GM21529 (cell line): ENCODE results near the gene FH.

Experiments used
- ATAC-seq: cut with Tn5 transposase; IDR thresholded peaks from one replicate; pipeline ENCODE4 v1.9.1; 2021; ENCODE audit not compliant: unreplicated experiment

FH gene

DNA sequence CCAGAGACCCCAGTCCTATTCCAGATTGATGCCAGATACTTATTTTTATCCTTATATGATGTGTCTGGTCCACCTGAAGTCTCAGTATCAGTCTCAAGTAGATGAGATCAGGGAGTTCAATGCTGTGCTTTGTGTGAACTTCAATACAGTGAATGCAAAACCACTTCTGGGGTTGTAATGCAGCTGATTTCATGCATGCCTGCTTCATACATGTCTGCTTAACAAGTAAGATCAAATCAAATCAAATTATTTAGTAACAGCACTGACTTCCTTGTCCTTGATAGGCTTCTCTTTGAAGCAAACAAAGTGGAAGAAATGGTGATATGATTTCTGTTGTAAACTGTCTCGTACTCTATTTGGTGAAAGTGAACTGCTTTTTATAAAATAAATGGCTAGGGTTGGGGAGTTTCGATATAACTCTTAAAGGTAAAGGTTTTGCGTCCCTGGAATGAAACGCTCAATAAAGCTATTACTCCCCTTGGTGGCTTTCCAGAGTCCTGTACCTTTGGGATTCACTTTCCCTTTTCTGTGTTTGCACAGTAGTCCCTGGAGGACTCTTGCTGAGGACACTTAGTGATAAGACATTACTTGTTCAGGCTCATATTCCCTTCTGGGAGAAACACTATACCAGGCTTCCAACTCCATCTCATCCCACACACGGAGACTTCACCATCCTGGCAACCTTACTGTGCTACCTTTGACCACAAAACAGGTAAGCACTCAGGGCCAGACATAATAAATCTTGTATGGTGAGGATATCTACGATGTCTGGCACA lies 59.3 kb downstream of the FH start:
- ATAC-seq = no peak

DNA sequence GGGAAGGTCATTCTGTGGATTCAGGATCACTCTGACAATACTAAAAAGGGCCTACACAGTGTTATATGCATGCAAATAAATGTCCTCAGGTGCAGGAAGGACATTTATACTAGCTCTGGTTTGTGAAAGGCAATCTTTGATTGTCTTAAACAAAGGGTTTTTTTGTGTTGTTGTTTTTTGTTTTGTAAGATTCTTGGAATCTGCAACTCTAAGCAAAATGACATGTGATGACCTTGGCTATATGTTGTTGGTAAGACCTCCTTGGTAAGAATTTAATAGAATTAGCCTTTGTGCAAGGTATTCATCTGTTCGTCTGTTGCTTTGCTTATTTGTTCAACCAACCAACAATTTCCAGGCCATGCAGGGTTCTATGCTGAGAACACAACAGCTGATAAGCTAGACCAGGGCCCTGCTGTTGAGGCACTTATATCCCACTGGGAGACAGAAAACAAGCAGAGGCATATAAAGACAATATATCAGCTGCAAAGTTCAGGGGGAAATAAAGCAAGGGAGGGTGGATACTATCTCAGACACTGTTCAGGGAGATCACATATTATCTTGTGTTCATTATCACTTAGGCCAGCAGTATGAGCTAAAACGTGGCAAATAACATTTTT lies 60.3 kb downstream of the FH start:
- ATAC-seq = no peak

DNA sequence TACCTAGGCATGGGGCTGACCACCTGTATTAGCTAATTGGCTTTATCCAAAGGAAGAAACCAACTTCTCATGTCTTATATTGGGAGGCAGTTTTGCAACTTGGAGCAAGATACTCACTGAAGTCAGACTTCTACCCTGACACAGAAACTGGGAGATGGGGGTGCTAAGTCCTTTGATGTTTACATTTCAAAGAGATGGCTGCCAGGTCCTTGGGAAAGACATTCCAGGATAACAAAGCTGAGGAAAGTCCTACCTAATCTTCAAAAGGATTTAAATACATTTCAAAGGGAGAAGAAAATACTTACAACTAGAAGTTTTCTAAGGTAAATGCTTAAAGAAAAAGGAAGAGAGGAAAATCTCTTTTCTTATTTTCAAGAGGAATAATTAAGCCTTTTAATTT lies 62.1 kb downstream of the FH start:
- ATAC-seq = no peak

- no peak for ATAC-seq
Observed at GRCh38 chr1:241456743-241457142, 62.8 kb downstream of the FH start.

DNA sequence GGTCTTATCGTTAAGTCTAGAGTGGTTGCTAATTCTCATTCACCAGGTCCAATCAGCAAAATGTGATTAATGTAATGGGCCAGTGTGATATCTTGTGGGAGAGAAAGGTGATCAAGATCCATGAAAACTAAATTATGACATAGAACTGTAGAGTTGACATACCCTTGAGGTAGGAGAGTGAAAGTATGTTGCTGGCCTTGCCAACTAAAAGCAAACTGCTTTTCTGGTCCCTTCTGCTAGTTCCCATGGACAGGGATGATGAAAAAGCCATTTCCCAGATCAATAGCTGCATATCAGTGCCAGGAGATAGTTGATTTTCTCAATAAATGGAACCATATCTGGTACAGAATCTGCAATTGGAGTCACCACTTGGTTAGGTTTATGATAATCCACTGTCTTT lies 65.8 kb downstream of the FH start:
- no peak for ATAC-seq

GRCh38 chr1:241451956-241452355 lies 67.6 kb downstream of the FH start:
- ATAC-seq = no peak
